Ramos (cell line): ENCODE results near the gene SLC3A2.
"Not testable (repeated sequence)": the region's sequence is repeated elsewhere in the genome, so short reads cannot be mapped to it uniquely, and the experiment has no call there.

Experiments used
- in situ Hi-C: fragments of 300-500 bp; cut with MboI; formaldehyde crosslinking; loops from one replicate; pipeline ENCODE4 v1.14.3; 2022; ENCODE audit warnings: low sequenced_read_pairs; ENCODE audit not compliant: unreplicated experiment

Gene SLC3A2

GRCh38 chr11:62922653-62923431 is 42.1 kb downstream of the SLC3A2 start:
- in situ Hi-C loops: no loop called here

- in situ Hi-C loops: no loop called here
Observed at GRCh38 chr11:62923601-62924411, 43.1 kb downstream of the SLC3A2 start.

- in situ Hi-C loops: no loop called here
Observed at GRCh38 chr11:62925308-62925707, 44.6 kb downstream of the SLC3A2 start.

- in situ Hi-C loops: no loop called here
Observed at GRCh38 chr11:62925745-62926679, 45.3 kb downstream of the SLC3A2 start.

GRCh38 chr11:62926680-62927455 is 46.2 kb downstream of the SLC3A2 start:
- in situ Hi-C loops: no loop called here

- in situ Hi-C loops: no loop called here
Observed at GRCh38 chr11:62928011-62928410, 47.3 kb downstream of the SLC3A2 start.

- in situ Hi-C loops: no loop called here
Observed at GRCh38 chr11:62930157-62930556, 49.5 kb downstream of the SLC3A2 start.

- in situ Hi-C loops: no loop called here
Observed at GRCh38 chr11:62930666-62931065, 50.0 kb downstream of the SLC3A2 start.

- in situ Hi-C loops: no loop called here
Observed at GRCh38 chr11:62931499-62932278, 51.0 kb downstream of the SLC3A2 start.

- in situ Hi-C loops: no loop called here
Observed at GRCh38 chr11:62933285-62933684, 52.6 kb downstream of the SLC3A2 start.

GRCh38 chr11:62933750-62934495 is 53.2 kb downstream of the SLC3A2 start:
- in situ Hi-C loops: no loop called here

- in situ Hi-C loops: no loop called here
Observed at GRCh38 chr11:62934496-62934785, 53.7 kb downstream of the SLC3A2 start.

- in situ Hi-C loops: not testable (repeated sequence)
Observed at GRCh38 chr11:62937528-62937927, 56.8 kb downstream of the SLC3A2 start.
